H1 (cell line): ENCODE data around the gene RNMT. TPM values are rescaled to one million over a fixed set of nuclear protein-coding genes. Genes with fewer than 3 reads are reported as not detected.

Experiments used
- CTCF ChIA-PET: fragments of 300-600 bp; sonication (Branson Sonifier 250); formaldehyde crosslinking; loops from one replicate; lab custom pipeline; 2021; ENCODE audit not compliant: partially characterized antibody; lab: Charles Lee
- POLR2A ChIA-PET: fragments of 300-600 bp; sonication (Branson Sonifier 250); formaldehyde crosslinking; loops from one replicate; lab custom pipeline; 2021; ENCODE audit warnings: inconsistent platforms; ENCODE audit not compliant: partially characterized antibody; lab: Charles Lee
- DNase-seq, 2 experiments: peaks; one replicate each; pipeline versions ENCODE4 v3.0.0 to v3.0.0-alpha.2; 2010 to 2022; ENCODE audit warnings: low spot score in 2 of 2, low read depth in 1 of 2, mixed read lengths in 1 of 2
- FAIRE-seq: peaks from 2 replicates; lab custom pipeline; 2011; peaks lifted over from hg19 to GRCh38; lab: Jason Lieb, UNC
- H2AFZ ChIP-seq: 2 replicates; pipeline ENCODE4 v1.8.1; 2012; ENCODE audit warnings: low read length, inconsistent platforms
- H2AK5ac ChIP-seq: 2 replicates; pipeline ENCODE4 v1.6.1; 2013; ENCODE audit warnings: low read depth, low read length
- H2BK120ac ChIP-seq: replicated peaks from 2 replicates; pipeline ENCODE3; 2013; ENCODE audit warnings: low read depth, low read length, inconsistent platforms
- H2BK12ac ChIP-seq: 2 replicates; pipeline ENCODE4 v1.6.1; 2013; ENCODE audit warnings: low read depth, low read length
- H2BK15ac ChIP-seq: 2 replicates; pipeline ENCODE4 v1.6.1; 2013; ENCODE audit warnings: low read length
- H2BK20ac ChIP-seq: 2 replicates; pipeline ENCODE4 v1.6.1; 2013; ENCODE audit warnings: low read length
- H2BK5ac ChIP-seq: 2 replicates; pipeline ENCODE4 v1.6.1; 2013; ENCODE audit warnings: low read depth, low read length
- H3K14ac ChIP-seq: 2 replicates; pipeline ENCODE4 v1.6.1; 2013; ENCODE audit warnings: inconsistent platforms; ENCODE audit not compliant: insufficient read length
- H3K18ac ChIP-seq: 2 replicates; pipeline ENCODE4 v1.6.1; 2013; ENCODE audit warnings: low read length; ENCODE audit errors: extremely low read depth
- H3K23ac ChIP-seq: 2 replicates; pipeline ENCODE4 v1.6.1; 2013; ENCODE audit warnings: inconsistent platforms; ENCODE audit not compliant: insufficient read length
- H3K23me2 ChIP-seq: 2 replicates; pipeline ENCODE4 v1.6.1; 2013; ENCODE audit warnings: low read depth, low read length
- H3K27ac ChIP-seq: 2 replicates; pipeline ENCODE4 v1.6.1; 2011; ENCODE audit warnings: low read depth, low read length, inconsistent platforms
- H3K27me3 ChIP-seq, 4 experiments: replicated peaks in 1 of 4; 1 replicate in 1 of 4; 2 replicates in 3 of 4; pipeline versions ENCODE4 v1.6.1 to v1.8.1; 2011 to 2013; ENCODE audit warnings: low read length in 3 of 4, mild to moderate bottlenecking in 3 of 4, inconsistent platforms in 2 of 4, mixed read lengths in 2 of 4, moderate library complexity in 1 of 4; ENCODE audit not compliant: control insufficient read depth in 3 of 4, insufficient read depth in 3 of 4; ENCODE audit errors: extremely low read depth in 1 of 4
- H3K36me3 ChIP-seq, 4 experiments: 2 replicates each; pipeline versions ENCODE4 v1.6.1 to v1.8.1; 2011 to 2013; ENCODE audit warnings: mild to moderate bottlenecking in 4 of 4, low read length in 3 of 4, moderate library complexity in 2 of 4, control low read depth in 1 of 4, inconsistent platforms in 1 of 4; ENCODE audit not compliant: insufficient read depth in 4 of 4, control insufficient read depth in 2 of 4
- H3K4ac ChIP-seq: replicated peaks from 2 replicates; pipeline ENCODE3; 2013; ENCODE audit warnings: low read length, low read depth, mixed read lengths, inconsistent platforms; ENCODE audit not compliant: insufficient read length
- H3K4me1 ChIP-seq, 4 experiments: replicated peaks in 1 of 4; 1 replicate in 1 of 4; 2 replicates in 3 of 4; pipeline versions ENCODE4 v1.6.1 to v1.8.1; 2011 to 2013; ENCODE audit warnings: low read length in 3 of 4, inconsistent platforms in 2 of 4, mixed read lengths in 1 of 4; ENCODE audit not compliant: insufficient read depth in 4 of 4, control insufficient read depth in 3 of 4
- H3K4me2 ChIP-seq, 2 experiments: 2 replicates each; pipeline versions ENCODE4 v1.6.1 to v1.8.1; 2011 to 2013; ENCODE audit warnings: low read depth in 2 of 2, low read length in 2 of 2, control low read depth in 1 of 2, inconsistent platforms in 1 of 2, mild to moderate bottlenecking in 1 of 2; ENCODE audit not compliant: insufficient read depth in 1 of 2
- H3K4me3 ChIP-seq, 4 experiments: fragments of 200-600, 300-600 bp in 1 of 4; sonication (generic), shearing (Covaris generic), sonication (Bioruptor Twin) in 1 of 4; 2 replicates each; pipeline versions ENCODE4 v1.5.1 to v1.8.1; 2011 to 2016; ENCODE audit warnings: low read length in 4 of 4, low read depth in 3 of 4, control low read depth in 2 of 4, inconsistent platforms in 2 of 4, mild to moderate bottlenecking in 2 of 4, mixed read lengths in 1 of 4, moderate library complexity in 1 of 4; ENCODE audit not compliant: insufficient read depth in 2 of 4; ENCODE audit errors: extremely low read depth in 1 of 4
- H3K56ac ChIP-seq: replicated peaks from 2 replicates; pipeline ENCODE3; 2013; ENCODE audit warnings: low read depth, mild to moderate bottlenecking, mixed read lengths, low read length, inconsistent platforms; ENCODE audit not compliant: insufficient read length
- H3K79me1 ChIP-seq: 2 replicates; pipeline ENCODE4 v1.6.1; 2013; ENCODE audit warnings: low read depth, low read length, control low read depth
- H3K79me2 ChIP-seq, 2 experiments: 2 replicates each; pipeline versions ENCODE4 v1.6.1 to v1.8.1; 2012 to 2013; ENCODE audit warnings: low read length in 2 of 2, mild to moderate bottlenecking in 2 of 2, inconsistent platforms in 1 of 2; ENCODE audit not compliant: insufficient read depth in 2 of 2, control insufficient read depth in 1 of 2
- H3K9ac ChIP-seq, 4 experiments: replicated peaks in 1 of 4; 1 replicate in 1 of 4; 2 replicates in 3 of 4; pipeline versions ENCODE4 v1.6.1 to v1.8.1; 2011 to 2013; ENCODE audit warnings: low read depth in 3 of 4, low read length in 3 of 4, control low read depth in 2 of 4, mild to moderate bottlenecking in 2 of 4, moderate library complexity in 2 of 4, inconsistent platforms in 1 of 4; ENCODE audit errors: extremely low read depth in 1 of 4
- H3K9me3 ChIP-seq, 2 experiments: 2 replicates each; pipeline versions ENCODE4 v1.6.1 to v1.8.1; 2012 to 2013; ENCODE audit warnings: mild to moderate bottlenecking in 2 of 2, moderate library complexity in 2 of 2, control low read depth in 1 of 2, inconsistent platforms in 1 of 2, low read depth in 1 of 2, low read length in 1 of 2, mixed read lengths in 1 of 2; ENCODE audit not compliant: insufficient read depth in 2 of 2
- H4K20me1 ChIP-seq, 2 experiments: replicated peaks in 1 of 2; 2 replicates each; pipeline versions ENCODE3 to v1.8.1; 2011 to 2013; ENCODE audit warnings: inconsistent platforms in 2 of 2, low read length in 2 of 2, mild to moderate bottlenecking in 1 of 2; ENCODE audit not compliant: insufficient read depth in 2 of 2, control insufficient read depth in 1 of 2
- H4K5ac ChIP-seq: 2 replicates; pipeline ENCODE4 v1.6.1; 2013; ENCODE audit warnings: low read length, low read depth, mixed read lengths, inconsistent platforms; ENCODE audit not compliant: insufficient read length
- H4K8ac ChIP-seq: 2 replicates; pipeline ENCODE4 v1.8.0; 2013; ENCODE audit warnings: mild to moderate bottlenecking, moderate library complexity, low read length, inconsistent platforms; ENCODE audit not compliant: insufficient read depth; ENCODE audit errors: extremely low read depth
- H4K91ac ChIP-seq: replicated peaks from 2 replicates; pipeline ENCODE3; 2013; ENCODE audit warnings: low read length, mixed read lengths, inconsistent platforms; ENCODE audit not compliant: insufficient read length
- JUN ChIP-seq: IDR thresholded peaks from 2 replicates; pipeline ENCODE4 v1.6.1; 2011; ENCODE audit warnings: low read depth, mild to moderate bottlenecking, improper control_type of control experiment, low read length
- MAFK ChIP-seq: IDR thresholded peaks from 2 replicates; pipeline ENCODE4 v1.6.1; 2012; ENCODE audit warnings: low read depth, mild to moderate bottlenecking, improper control_type of control experiment, low read length
- RFX5 ChIP-seq: IDR thresholded peaks from 2 replicates; pipeline ENCODE4 v1.6.1; 2011; ENCODE audit warnings: low read depth, low read length, improper control_type of control experiment, borderline replicate concordance
- SIRT6 ChIP-seq: IDR thresholded peaks from one replicate; pipeline ENCODE4 v1.7.1; 2012; ENCODE audit warnings: low read length, inconsistent platforms
- SRF ChIP-seq: IDR thresholded peaks from 2 replicates; pipeline ENCODE4 v1.6.1; 2011; ENCODE audit warnings: mild to moderate bottlenecking, low read depth, low read length, moderate library complexity
- TAF7 ChIP-seq: optimal IDR thresholded peaks from 2 replicates; pipeline ENCODE3; 2011; ENCODE audit warnings: low read depth, mild to moderate bottlenecking, inconsistent platforms, low read length, moderate library complexity, borderline replicate concordance
- WGBS, 2 experiments: shearing (Covaris generic) in 1 of 2; methylation state at CpG; one replicate each; pipeline versions ENCODE4 v1.1.6 to v1.1.7; 2013 to 2015; ENCODE audit warnings: low lambda C conversion rate in 2 of 2, mixed read lengths in 2 of 2, inconsistent platforms in 1 of 2, low coverage in 1 of 2, missing lambda C conversion rate in 1 of 2; ENCODE audit not compliant: insufficient replicate concordance in 2 of 2, insufficient coverage in 1 of 2, insufficient read length in 1 of 2; ENCODE audit errors: extremely low coverage in 1 of 2, missing lambda C conversion rate in 1 of 2; 5-methylcytosine and 5-hydroxymethylcytosine counted together
- polyA plus RNA-seq, 7 experiments: library from polyadenylated mRNA; depleted of rRNA in 3 of 7; stranded (reverse) in 5 of 7; unstranded in 2 of 7; fragments of >200 nt in 5 of 7; fragments of 200-250 nt in 2 of 7; gene quantifications; 1 replicate in 5 of 7; 2 replicates in 1 of 7; 4 replicates in 1 of 7; pipeline versions ENCODE4 v1.2.1 to v1.2.3, GENCODE V29; 2011 to 2013; ENCODE audit warnings: missing spikeins in 2 of 7, mixed read lengths in 2 of 7
- total RNA-seq: library from RNA; stranded (reverse); fragmentation: NEBNext Ultra II Directional; extraction: Animal tissue kit (Norgen Biotek cat#: 25700); gene quantifications from 2 replicates; pipeline ENCODE4 v1.2.1, GENCODE V29; 2021

The RNMT gene
- total and polyA plus RNA-seq, 2 of the 8 experiments (the other 6 are each of a cell fraction or from before 2014, with no cell fraction given): 25.3 to 63.5 TPM

GRCh38 chr18:13715330-13715729, 11.1 kb upstream of the RNMT start:
- H2BK20ac ChIP-seq: no peak overlapping the region
- H2BK5ac ChIP-seq: no peak overlapping the region
- H3K23ac ChIP-seq: no peak overlapping the region
- H3K4me3 ChIP-seq: no peak overlapping the region
- peaks cover 0 to 5% (median 3%) of the 10 kb centered on the region in 4 experiments; a peak in 3 of 7 replicates for H3K4me1 ChIP-seq
- H4K91ac ChIP-seq: no peak overlapping the region
- CTCF ChIA-PET: interaction anchor here (0.9 kb wide), 1 partner anchor 157 kb away, joined by 3 read pairs; no protein-coding TSS in a partner anchor
- no peak overlapping the region for H2BK120ac ChIP-seq
- DNase-seq (no peak), FAIRE-seq (no peak)
- H2AFZ ChIP-seq: no peak overlapping the region
- no peak overlapping the region for H2AK5ac ChIP-seq
- H3K27me3 ChIP-seq: no peaks in the 10 kb centered on the region
- H3K9ac ChIP-seq: no peak overlapping the region
- no peak overlapping the region for H3K4me2 ChIP-seq
- peaks cover 5% of the 10 kb centered on the region; the same call in 1 of the 2 replicates for H3K79me1 ChIP-seq
- 85% methylated on average over 2 of the region's 2 CpGs; no CpG with 5 or more reads in 1 of the 2 experiments for WGBS, 2 experiments
- H3K14ac ChIP-seq: no peak overlapping the region
- H2BK15ac ChIP-seq: no peak overlapping the region
- H3K36me3 ChIP-seq: 0 out of 8 replicates have a peak, but pooled peaks cover 0 to 3% (median 0%) of the 10 kb centered on the region in 4 experiments
- H3K4ac ChIP-seq: no peak overlapping the region
- POLR2A ChIA-PET: no interaction called here
- peaks cover 7 to 95% of the 10 kb centered on the region in 2 experiments; a peak in 3 of 4 replicates for H3K79me2 ChIP-seq
- H3K27ac ChIP-seq: no peak overlapping the region
- peaks cover 0 to 3% of the 10 kb centered on the region in 2 experiments for H4K20me1 ChIP-seq
- no peak for TF ChIP-seq TAF7
- TF ChIP-seq SIRT6: no peak
- no peak for TF ChIP-seq MAFK
- no peak for TF ChIP-seq RFX5
- TF ChIP-seq SRF: no peak
- TF ChIP-seq JUN: no peak
- H3K18ac ChIP-seq: no peak overlapping the region
- no peaks in the 10 kb centered on the region; the same call in 1 of the 2 replicates for H3K23me2 ChIP-seq
- peaks cover 0 to 7% of the 10 kb centered on the region in 2 experiments; a peak in 1 of 4 replicates for H3K9me3 ChIP-seq
- H3K56ac ChIP-seq: no peak overlapping the region
- no peak overlapping the region for H4K8ac ChIP-seq
- H2BK12ac ChIP-seq: no peak overlapping the region
- no peak overlapping the region for H4K5ac ChIP-seq
